Endothelial cell of umbilical vein (primary cell): Measurements from ENCODE around the gene MOB3B. TPM values are rescaled to one million over a fixed set of nuclear protein-coding genes. Genes with fewer than 3 reads are reported as not detected.
A peak's percentile ranks its signal among the peaks of the same experiment; 100 is the strongest.

ENCODE experiments used
- Bru-seq: library from RNA; stranded (reverse); fragments of 400-500 nt; gene quantifications from one replicate; lab custom pipeline; 2021; lab: Mats Ljungman, UMichigan
- BruChase-seq, 2 experiments: library from RNA; stranded (reverse); fragments of 400-500 nt; gene quantifications; one replicate each; lab custom pipeline; 2021; lab: Mats Ljungman, UMichigan
- BruUV-seq: library from RNA; stranded (reverse); fragments of 400-500 nt; replicated peaks from 2 replicates; lab custom pipeline; 2021; lab: Mats Ljungman, UMichigan
- CTCF ChIA-PET: fragments of 300-600, 350-600 bp; sonication (Branson Sonifier 250); formaldehyde crosslinking; loops from one replicate; lab custom pipeline; 2021; ENCODE audit warnings: antibody characterized with exemption, inconsistent platforms; lab: Charles Lee
- POLR2A ChIA-PET: fragments of 300-600, 350-600 bp; sonication (Branson Sonifier 250); formaldehyde crosslinking; loops from one replicate; lab custom pipeline; 2021; ENCODE audit warnings: antibody characterized with exemption, inconsistent platforms; lab: Charles Lee
- DNase-seq: peaks from one replicate; pipeline ENCODE4 v3.0.0-alpha.2; 2011; ENCODE audit warnings: low read depth, low spot score
- FAIRE-seq: peaks from 2 replicates; lab custom pipeline; 2011; peaks lifted over from hg19 to GRCh38; lab: Jason Lieb, UNC
- H2AFZ ChIP-seq: 2 replicates; pipeline ENCODE4 v1.6.0; 2012; ENCODE audit warnings: low read depth, low read length, control low read depth, inconsistent platforms
- H3K27ac ChIP-seq: 2 replicates; pipeline ENCODE4 v1.5.1; 2011; ENCODE audit warnings: low read depth, mild to moderate bottlenecking, control low read depth, low read length, moderate library complexity; ENCODE audit not compliant: insufficient read depth
- H3K27me3 ChIP-seq, 2 experiments: 2 replicates each; pipeline versions ENCODE4 v1.6.0 to v1.6.1; 2011; ENCODE audit warnings: low read length in 2 of 2, mixed read lengths in 1 of 2; ENCODE audit not compliant: control insufficient read depth in 2 of 2, insufficient read depth in 2 of 2
- H3K36me3 ChIP-seq, 2 experiments: 2 replicates in 1 of 2; 3 replicates in 1 of 2; pipeline ENCODE4 v1.5.1; 2011; ENCODE audit warnings: low read length in 2 of 2, mild to moderate bottlenecking in 1 of 2, moderate library complexity in 1 of 2; ENCODE audit not compliant: control insufficient read depth in 2 of 2, insufficient read depth in 2 of 2; ENCODE audit errors: extremely low read depth in 1 of 2
- H3K4me1 ChIP-seq: 3 replicates; pipeline ENCODE4 v1.5.1; 2011; ENCODE audit warnings: mild to moderate bottlenecking, low read length; ENCODE audit not compliant: control insufficient read depth, insufficient read depth; ENCODE audit errors: extremely low read depth
- H3K4me2 ChIP-seq: 2 replicates; pipeline ENCODE4 v1.6.1; 2011; ENCODE audit warnings: low read length, control low read depth, mixed read lengths; ENCODE audit not compliant: insufficient read depth
- H3K4me3 ChIP-seq, 3 experiments: fragments of 200-600 bp in 1 of 3; sonication (generic), shearing (Covaris generic) in 1 of 3; replicated peaks in 1 of 3; 2 replicates each; pipeline ENCODE4 v1.5.1; 2011 to 2016; ENCODE audit warnings: control low read depth in 3 of 3, low read length in 3 of 3, mild to moderate bottlenecking in 2 of 3, inconsistent platforms in 1 of 3, low read depth in 1 of 3, moderate library complexity in 1 of 3; ENCODE audit not compliant: insufficient read depth in 1 of 3
- H3K79me2 ChIP-seq: 2 replicates; pipeline ENCODE4 v1.6.0; 2012; ENCODE audit warnings: low read length, inconsistent platforms; ENCODE audit not compliant: control insufficient read depth, insufficient read depth
- H3K9ac ChIP-seq: replicated peaks from 2 replicates; pipeline ENCODE3; 2011; ENCODE audit warnings: low read length, control low read depth; ENCODE audit not compliant: insufficient read depth; ENCODE audit errors: extremely low read depth
- H3K9me1 ChIP-seq: replicated peaks from 3 replicates; pipeline ENCODE4 v1.6.0; 2011; ENCODE audit warnings: mild to moderate bottlenecking, low read length; ENCODE audit not compliant: control insufficient read depth, insufficient read depth; ENCODE audit errors: extremely low read depth
- H3K9me3 ChIP-seq: replicated peaks from 2 replicates; pipeline ENCODE4 v1.5.1; 2012; ENCODE audit warnings: low read length, inconsistent platforms; ENCODE audit not compliant: control insufficient read depth, insufficient read depth
- H4K20me1 ChIP-seq: replicated peaks from 2 replicates; pipeline ENCODE3; 2011; ENCODE audit warnings: mild to moderate bottlenecking, low read length; ENCODE audit not compliant: control insufficient read depth, insufficient read depth; ENCODE audit errors: extremely low read depth
- CTCF ChIP-seq, 2 donors: IDR thresholded peaks; 1 replicate in 1 of 2; 2 replicates in 1 of 2; pipeline ENCODE4 v1.5.1; 2011; ENCODE audit warnings: low read length in 2 of 2, mild to moderate bottlenecking in 2 of 2, moderate library complexity in 2 of 2, control low read depth in 1 of 2, inconsistent platforms in 1 of 2, low read depth in 1 of 2; ENCODE audit not compliant: insufficient read depth in 1 of 2; ENCODE audit errors: extremely low read depth in 1 of 2
- EZH2 ChIP-seq: IDR thresholded peaks from 2 replicates; pipeline ENCODE4 v1.6.1; 2012; ENCODE audit warnings: borderline replicate concordance, low read depth, mild to moderate bottlenecking, moderate library complexity, low read length, inconsistent platforms; ENCODE audit not compliant: severe bottlenecking
- FOS ChIP-seq: IDR thresholded peaks from 2 replicates; pipeline ENCODE4 v1.6.1; 2011; ENCODE audit warnings: mild to moderate bottlenecking, low read length, moderate library complexity, borderline replicate concordance; ENCODE audit not compliant: insufficient read depth
- GATA2 ChIP-seq: IDR thresholded peaks from 2 replicates; pipeline ENCODE4 v1.7.0; 2011; ENCODE audit warnings: low read depth, mild to moderate bottlenecking, moderate library complexity, mixed read lengths, low read length; ENCODE audit not compliant: insufficient read length, insufficient read depth
- JUN ChIP-seq: IDR thresholded peaks from 2 replicates; pipeline ENCODE4 v1.6.1; 2011; ENCODE audit warnings: borderline replicate concordance, low read depth; ENCODE audit not compliant: insufficient read length, insufficient read depth
- MAX ChIP-seq: IDR thresholded peaks from 2 replicates; pipeline ENCODE4 v1.6.1; 2011; ENCODE audit not compliant: insufficient read depth, insufficient read length
- MYC ChIP-seq: IDR thresholded peaks from one replicate; pipeline ENCODE4 v1.6.1; 2011; ENCODE audit warnings: mild to moderate bottlenecking, low read depth, low read length
- POLR2A ChIP-seq: IDR thresholded peaks from 2 replicates; pipeline ENCODE4 v1.6.1; 2012; ENCODE audit warnings: low read depth, mild to moderate bottlenecking, control low read depth, low read length
- POLR2AphosphoS5 ChIP-seq: IDR thresholded peaks from 2 replicates; pipeline ENCODE4 v1.6.1; 2012; ENCODE audit warnings: low read depth, mild to moderate bottlenecking, control low read depth, low read length, moderate library complexity; ENCODE audit not compliant: insufficient read depth
- dilution Hi-C: fragments of 300-500 bp; cut with MboI; formaldehyde crosslinking; loops from one replicate; pipeline ENCODE4 v1.15.0; 2019; ENCODE audit warnings: low sequenced_read_pairs; ENCODE audit not compliant: extremely low pct_ligation_motif_present
- intact Hi-C: fragments of 100-400 bp; cut with micrococcal nuclease; formaldehyde crosslinking; loops from one replicate; pipeline ENCODE4 v1.10.0; 2022
- long read RNA-seq: library from polyadenylated mRNA; stranded (forward); transcript quantifications from one replicate; pipeline ENCODE4 v2.0.0, GENCODE V29; 2021
- polyA minus RNA-seq, 3 experiments: library from RNA; depleted of rRNA, polyadenylated mRNA; stranded (reverse); fragments of >200 nt; gene quantifications; 1 replicate in 1 of 3; 2 replicates in 2 of 3; pipeline ENCODE4 v1.2.3, GENCODE V29; 2011
- polyA plus RNA-seq, 4 experiments: library from polyadenylated mRNA; depleted of rRNA in 3 of 4; stranded (reverse) in 3 of 4; unstranded in 1 of 4; fragments of >200 nt; gene quantifications; 2 replicates each; pipeline versions ENCODE4 v1.2.1 to v1.2.3, GENCODE V29; 2011 to 2012; ENCODE audit warnings: missing spikeins in 1 of 4
- total RNA-seq: library from RNA; stranded (reverse); gene quantifications from 2 replicates; pipeline ENCODE4 v1.2.3, GENCODE V29; 2021

MOB3B gene
- total RNA-seq (not detected in 2 replicates), polyA plus RNA-seq (0.03 TPM in 2 replicates), polyA minus RNA-seq (0.05 and 0.17 TPM in 2 replicates), Bru-seq, nascent RNA (percentile 15 among the genes with signal in this experiment), BruChase-seq, experiment 1, labeled RNA remaining after a 6-hour chase (percentile 26 among the genes with signal in this experiment), BruChase-seq, experiment 2, labeled RNA remaining after a 2-hour chase (percentile 24 among the genes with signal in this experiment)
- polyA plus RNA-seq (2011; cell fraction: cytosol; rRNA removed) = 0.01 TPM in 1 of 2 replicates, not detected in the other
- polyA plus RNA-seq (2011; cell fraction: nucleus; rRNA removed) = 0.16 and 0.17 TPM in 2 replicates
- 0.03 TPM in 1 of 2 replicates, not detected in the other for polyA plus RNA-seq (2012)
- 8.6 TPM for polyA minus RNA-seq (2011; cell fraction: cytosol; rRNA and poly(A)+ RNA removed)
- 0.10 and 0.14 TPM in 2 replicates for polyA minus RNA-seq (2011; cell fraction: nucleus; rRNA and poly(A)+ RNA removed)
- long read RNA-seq = 0 reads

GRCh38 chr9:27529316-27530278 lies at the start of gene MOB3B:
TSS of gene MOB3B (minus strand) at chr9:27529814. CDS start at chr9:27455550, 74,264 bp downstream.
- peak; percentile 60 for DNase-seq
- no peak for FAIRE-seq
- Histone ChIP-seq H3K36me3 (no peaks in the 10 kb centered on the region), H4K20me1 (no peaks in the 10 kb centered on the region), H3K9me3 (no peaks in the 10 kb centered on the region), H3K4me1 (peaks cover 9% of the 10 kb centered on the region), H3K79me2 (no peaks in the 10 kb centered on the region), H3K4me2 (peak within 1 kb of the TSS; percentile 83), H3K27me3 (peaks cover 19 to 35% of the 10 kb centered on the region in 2 experiments), H3K9me1 (no peaks in the 10 kb centered on the region), H3K9ac (peak within 1 kb of the TSS; percentile 19), H3K27ac (no peak within 1 kb of the TSS), H2AFZ (peak within 1 kb of the TSS; percentile 70), H3K4me3 (peak within 1 kb of the TSS; percentile 32 to 44 (median 32))
- BruUV-seq = no TSS peak
- CTCF ChIA-PET = interaction anchor here (0.7 to 4.6 kb wide), 18 partner anchors 10 to 221 kb away, joined by 3 to 114 read pairs (median 4); partner anchors contain the start of gene C9orf72
- no peak for TF ChIP-seq JUN
- TF ChIP-seq MYC = no peak
- TF ChIP-seq POLR2AphosphoS5 = no peak
- no peak for TF ChIP-seq GATA2
- peak; percentile 84 to 90 for TF ChIP-seq CTCF (IDR thresholded peaks at IDR 0.05; ENCODE audit: extremely low read depth in 1 of 2, insufficient read depth in 1 of 2, low read depth in 1 of 2, low read length in 2 of 2)
- TF ChIP-seq EZH2 = peak; percentile 36
- TF ChIP-seq MAX = no peak
- no peak for TF ChIP-seq FOS
- TF ChIP-seq POLR2A = no peak
- intact Hi-C loops = loop anchor here (1.0 kb wide), 3 partner anchors 19 to 196 kb away; no protein-coding TSS in a partner anchor
- POLR2A ChIA-PET = no interaction called here
- dilution Hi-C loops = no loop called here
